IMR-90 (cell line): ENCODE results near the gene ATP2B2. TPM values are rescaled to one million over a fixed set of nuclear protein-coding genes. Genes with fewer than 3 reads are reported as not detected.

Experiments
- ATAC-seq: fragments of 200-7000 bp; cut with Tn5 transposase; 2 replicates; pipeline ENCODE4 v1.9.1; 2020; ENCODE audit warnings: low read depth, mild to moderate bottlenecking, moderate library complexity
- BruUV-seq: library from RNA; stranded (reverse); fragments of 400-500 nt; replicated peaks from 2 replicates; lab custom pipeline; 2021; lab: Mats Ljungman, UMichigan
- CTCF ChIA-PET: fragments of 300-600 bp; formaldehyde crosslinking; extraction: SDS; loops from one replicate; lab custom pipeline; 2021; ENCODE audit warnings: antibody characterized with exemption; lab: Yijun Ruan, JAX
- POLR2A ChIA-PET: fragments of 300-600 bp; sonication (Branson Sonifier 250); formaldehyde crosslinking; loops from one replicate; lab custom pipeline; 2022; ENCODE audit warnings: antibody characterized with exemption; ENCODE audit not compliant: unreplicated experiment; lab: Charles Lee
- DNase-seq: peaks from one replicate; pipeline ENCODE4 v3.0.0; 2013
- H2AFZ ChIP-seq: replicated peaks from 2 replicates; pipeline ENCODE3; 2013; ENCODE audit warnings: low read length, mild to moderate bottlenecking; ENCODE audit not compliant: poor library complexity
- H2AK5ac ChIP-seq: 2 replicates; pipeline ENCODE4 v1.6.1; 2013; ENCODE audit warnings: low read depth, low read length, inconsistent platforms
- H2AK9ac ChIP-seq: replicated peaks from 2 replicates; pipeline ENCODE3; 2013; ENCODE audit warnings: mild to moderate bottlenecking, low read depth, low read length, moderate library complexity; ENCODE audit not compliant: poor library complexity
- H2BK120ac ChIP-seq: 2 replicates; pipeline ENCODE4 v1.6.1; 2013; ENCODE audit warnings: low read depth, low read length, inconsistent platforms
- H2BK15ac ChIP-seq: 3 replicates; pipeline ENCODE4 v1.6.1; 2013; ENCODE audit warnings: low read depth, low read length, inconsistent platforms
- H2BK20ac ChIP-seq: 2 replicates; pipeline ENCODE4 v1.6.1; 2013; ENCODE audit warnings: low read depth, mild to moderate bottlenecking, inconsistent platforms, low read length, moderate library complexity
- H2BK5ac ChIP-seq: 2 replicates; pipeline ENCODE4 v1.6.1; 2013; ENCODE audit warnings: mild to moderate bottlenecking, low read depth, low read length, inconsistent platforms; ENCODE audit not compliant: poor library complexity, severe bottlenecking
- H3K14ac ChIP-seq: replicated peaks from 2 replicates; pipeline ENCODE4 v1.6.1; 2013; ENCODE audit warnings: low read depth, low read length, inconsistent platforms
- H3K18ac ChIP-seq: 2 replicates; pipeline ENCODE4 v1.6.1; 2013; ENCODE audit warnings: low read depth, low read length, control low read depth
- H3K23ac ChIP-seq: 2 replicates; pipeline ENCODE4 v1.6.1; 2013; ENCODE audit warnings: low read depth, low read length, inconsistent platforms
- H3K27ac ChIP-seq: 2 replicates; pipeline ENCODE4 v1.5.1; 2013; ENCODE audit warnings: mild to moderate bottlenecking, control low read depth, low read length; ENCODE audit not compliant: insufficient read depth
- H3K27me3 ChIP-seq: 2 replicates; pipeline ENCODE4 v1.6.1; 2013; ENCODE audit warnings: low read length; ENCODE audit not compliant: control insufficient read depth, insufficient read depth
- H3K36me3 ChIP-seq: 2 replicates; pipeline ENCODE4 v1.6.1; 2013; ENCODE audit warnings: low read length, mixed read lengths; ENCODE audit not compliant: control insufficient read depth, insufficient read depth
- H3K4ac ChIP-seq: 2 replicates; pipeline ENCODE4 v1.6.1; 2013; ENCODE audit warnings: low read depth, low read length, inconsistent platforms
- H3K4me1 ChIP-seq: 2 replicates; pipeline ENCODE4 v1.6.1; 2013; ENCODE audit warnings: low read length, mixed read lengths; ENCODE audit not compliant: control insufficient read depth, insufficient read depth
- H3K4me2 ChIP-seq: 2 replicates; pipeline ENCODE4 v1.6.1; 2013; ENCODE audit warnings: low read depth, mild to moderate bottlenecking, control low read depth, low read length, moderate library complexity
- H3K4me3 ChIP-seq: 2 replicates; pipeline ENCODE4 v1.5.1; 2013; ENCODE audit warnings: low read depth, mild to moderate bottlenecking, control low read depth, low read length, moderate library complexity; ENCODE audit not compliant: insufficient read depth
- H3K56ac ChIP-seq: 2 replicates; pipeline ENCODE4 v1.6.1; 2013; ENCODE audit warnings: low read length, inconsistent platforms; ENCODE audit not compliant: insufficient read depth; ENCODE audit errors: extremely low read depth
- H3K79me1 ChIP-seq, 2 experiments: 2 replicates each; pipeline ENCODE4 v1.6.1; 2013; ENCODE audit warnings: low read length in 2 of 2, inconsistent platforms in 1 of 2, low read depth in 1 of 2
- H3K9ac ChIP-seq: 2 replicates; pipeline ENCODE4 v1.6.1; 2013; ENCODE audit warnings: low read depth, low read length, control low read depth
- H3K9me1 ChIP-seq: 2 replicates; pipeline ENCODE4 v1.6.1; 2013; ENCODE audit warnings: low read length, inconsistent platforms; ENCODE audit not compliant: insufficient read depth
- H3K9me3 ChIP-seq: 2 replicates; pipeline ENCODE4 v1.6.1; 2013; ENCODE audit warnings: low read length; ENCODE audit not compliant: control insufficient read depth, insufficient read depth
- H4K20me1 ChIP-seq: 2 replicates; pipeline ENCODE4 v1.6.1; 2013; ENCODE audit warnings: low read length, inconsistent platforms; ENCODE audit not compliant: insufficient read depth
- H4K5ac ChIP-seq: 2 replicates; pipeline ENCODE4 v1.6.1; 2013; ENCODE audit warnings: mild to moderate bottlenecking, low read depth, low read length, control low read depth
- H4K8ac ChIP-seq, 2 experiments: 2 replicates each; pipeline ENCODE4 v1.6.1; 2013; ENCODE audit warnings: low read depth in 2 of 2, low read length in 2 of 2, control low read depth in 1 of 2, inconsistent platforms in 1 of 2
- H4K91ac ChIP-seq: 2 replicates; pipeline ENCODE4 v1.6.1; 2013; ENCODE audit warnings: low read depth, low read length, inconsistent platforms; ENCODE audit not compliant: insufficient read depth
- BHLHE40 ChIP-seq: fragments of 150-350 bp; IDR thresholded peaks from 2 replicates; pipeline ENCODE4 v1.6.1; 2016; ENCODE audit warnings: mild to moderate bottlenecking, low read depth, low read length
- CEBPB ChIP-seq: IDR thresholded peaks from 2 replicates; pipeline ENCODE4 v1.6.1; 2012; ENCODE audit warnings: low read depth, low read length, improper control_type of control experiment
- CTCF ChIP-seq: conservative IDR thresholded peaks from 2 replicates; pipeline ENCODE4 v1.5.1; 2012; ENCODE audit warnings: mild to moderate bottlenecking, low read depth, low read length, improper control_type of control experiment
- FOS ChIP-seq: fragments of 150-350 bp; IDR thresholded peaks from 2 replicates; pipeline ENCODE4 v1.6.1; 2016; ENCODE audit warnings: low read depth, low read length
- MAZ ChIP-seq: IDR thresholded peaks from 2 replicates; pipeline ENCODE4 v1.6.1; 2012; ENCODE audit warnings: low read depth, mild to moderate bottlenecking, low read length, improper control_type of control experiment, moderate library complexity, borderline replicate concordance
- NFE2L2 ChIP-seq: fragments of 150-350 bp; IDR thresholded peaks from 2 replicates; pipeline ENCODE4 v1.6.1; 2016; ENCODE audit warnings: low read depth, mild to moderate bottlenecking, low read length
- POLR2A ChIP-seq: IDR thresholded peaks from 2 replicates; pipeline ENCODE4 v1.6.1; 2012; ENCODE audit warnings: mild to moderate bottlenecking, low read depth, low read length
- RAD21 ChIP-seq: IDR thresholded peaks from 2 replicates; pipeline ENCODE4 v1.6.1; 2012; ENCODE audit warnings: low read length, improper control_type of control experiment
- RCOR1 ChIP-seq: IDR thresholded peaks from 2 replicates; pipeline ENCODE4 v1.6.1; 2012; ENCODE audit warnings: mild to moderate bottlenecking, low read length, improper control_type of control experiment; ENCODE audit not compliant: insufficient replicate concordance
- RFX5 ChIP-seq: IDR thresholded peaks from 2 replicates; pipeline ENCODE4 v1.8.0; 2012; ENCODE audit warnings: low read depth, mild to moderate bottlenecking, low read length, moderate library complexity
- USF2 ChIP-seq: fragments of 150-350 bp; IDR thresholded peaks from 2 replicates; pipeline ENCODE4 v1.6.1; 2017; ENCODE audit warnings: mild to moderate bottlenecking, antibody characterized with exemption, low read length, low read depth
- WGBS, 2 experiments: methylation state at CpG; one replicate each; pipeline versions ENCODE4 v1.1.5 to v1.1.7; 2013; ENCODE audit warnings: missing lambda C conversion rate in 2 of 2; ENCODE audit not compliant: insufficient read length in 1 of 2; ENCODE audit errors: extremely low coverage in 2 of 2; 5-methylcytosine and 5-hydroxymethylcytosine counted together
- dilution Hi-C: fragments of 300-500 bp; cut with HindIII; formaldehyde crosslinking; loops from one replicate; pipeline ENCODE4 v1.14.3; 2018; ENCODE audit warnings: low sequenced_read_pairs; ENCODE audit not compliant: unreplicated experiment
- in situ Hi-C: fragments of 300-500 bp; cut with MboI; formaldehyde crosslinking; loops from 3 replicates; pipeline ENCODE4 v1.14.3; 2019; ENCODE audit warnings: low sequenced_read_pairs, inconsistent platforms, mixed read lengths
- intact Hi-C: fragments of 100-400 bp; cut with micrococcal nuclease; formaldehyde crosslinking; loops from 2 replicates; pipeline ENCODE4 v1.10.0; 2022
- polyA plus RNA-seq, 3 experiments: library from polyadenylated mRNA; depleted of rRNA; stranded (reverse); fragments of >200 nt; gene quantifications; 2 replicates each; pipeline ENCODE4 v1.2.3, GENCODE V29; 2012; ENCODE audit warnings: low replicate concordance in 1 of 3
- total RNA-seq: library from RNA; depleted of rRNA; stranded (reverse); fragments of >200 nt; gene quantifications from 2 replicates; pipeline ENCODE4 v1.2.3, GENCODE V29; 2012

The ATP2B2 gene
- total and polyA plus RNA-seq, 2 of the 4 experiments (the other 2 are of a cell fraction) = under 0.01 to 0.02 TPM

- in situ Hi-C loops = no loop called here
- Histone ChIP-seq H3K79me1 (peaks cover 17 to 43% of the 10 kb centered on the region in 2 experiments), H3K4ac (no peak overlapping the region), H2AK5ac (no peak overlapping the region), H2AFZ (no peak overlapping the region), H2AK9ac (no peak overlapping the region), H2BK15ac (no peak overlapping the region), H3K4me2 (no peak overlapping the region), H3K27ac (no peak overlapping the region), H3K9me1 (peaks cover 8% of the 10 kb centered on the region; the same call in 1 of the 2 replicates), H2BK5ac (no peak overlapping the region), H2BK120ac (no peak overlapping the region), H4K91ac (no peak overlapping the region), H3K23ac (no peak overlapping the region), H3K27me3 (no peaks in the 10 kb centered on the region), H4K20me1 (peaks cover 32% of the 10 kb centered on the region), H3K9me3 (no peaks in the 10 kb centered on the region), H3K9ac (no peak overlapping the region), H3K56ac (no peak overlapping the region), H3K14ac (no peak overlapping the region), H2BK20ac (no peak overlapping the region), H3K36me3 (peaks cover 77% of the 10 kb centered on the region), H4K5ac (no peak overlapping the region), H3K18ac (no peak overlapping the region), H4K8ac (no peak overlapping the region), H3K4me3 (no peak overlapping the region), H3K4me1 (no peaks in the 10 kb centered on the region)
- TF ChIP-seq FOS (no peak), RCOR1 (no peak), MAZ (no peak), POLR2A (no peak), NFE2L2 (no peak), RAD21 (no peak), RFX5 (no peak), BHLHE40 (no peak), CTCF (no peak), USF2 (no peak), CEBPB (no peak)
- no peak for DNase-seq
- intact Hi-C loops = no loop called here
- dilution Hi-C loops = no loop called here
- POLR2A ChIA-PET = no interaction called here
- BruUV-seq = no TSS peak
- CTCF ChIA-PET = no interaction called here
- ATAC-seq = no peak
- 100% methylated on average over 1 of the region's 8 CpGs; no CpG with 5 or more reads in 1 of the 2 experiments for WGBS, 2 experiments
Measured at GRCh38 chr3:10303785-10304184, 201.6 kb downstream of the ATP2B2 start.
